Activated CD4-positive, alpha-beta memory T cell treated with anti-CD3 and anti-CD28 coated beads for 36 hours (primary cell): ENCODE measurements around the gene CIART. TPM values are rescaled to one million over a fixed set of nuclear protein-coding genes. Genes with fewer than 3 reads are reported as not detected.

Experiments
- CTCF ChIA-PET: fragments of 350-600 bp; sonication (Branson Sonifier 250); formaldehyde crosslinking; loops from one replicate; lab custom pipeline; 2021; ENCODE audit warnings: antibody characterized with exemption, inconsistent platforms; lab: Charles Lee
- POLR2A ChIA-PET: fragments of 350-600 bp; sonication (Branson Sonifier 250); formaldehyde crosslinking; loops from one replicate; lab custom pipeline; 2021; ENCODE audit warnings: antibody characterized with exemption; lab: Charles Lee
- DNase-seq: peaks from one replicate; pipeline ENCODE4 v3.0.0-alpha.2; 2020
- H3K27ac Mint-ChIP-seq: one replicate; pipeline ENCODE4 v1.8.0; 2021; ENCODE audit warnings: mixed read lengths
- H3K27me3 Mint-ChIP-seq: one replicate; pipeline ENCODE4 v1.8.0; 2021; ENCODE audit warnings: mixed read lengths
- H3K36me3 Mint-ChIP-seq: one replicate; pipeline ENCODE4 v1.8.0; 2021; ENCODE audit warnings: mixed read lengths
- H3K4me1 Mint-ChIP-seq: one replicate; pipeline ENCODE4 v1.8.0; 2021; ENCODE audit warnings: low read depth, mixed read lengths
- H3K4me3 Mint-ChIP-seq: one replicate; pipeline ENCODE4 v1.8.0; 2021; ENCODE audit warnings: mild to moderate bottlenecking, mixed read lengths
- H3K9me3 Mint-ChIP-seq: one replicate; pipeline ENCODE4 v1.8.0; 2021; ENCODE audit warnings: mixed read lengths
- intact Hi-C: fragments of 100-400 bp; cut with micrococcal nuclease; formaldehyde crosslinking; loops from one replicate; pipeline ENCODE4 v1.15.1; 2023
- total RNA-seq, 2 experiments: library from RNA; stranded (reverse); gene quantifications; one replicate each; pipeline ENCODE4 v1.2.3, GENCODE V29; 2021

Gene CIART
- total RNA-seq, 2 experiments from 2014 or later: 1.3 to 1.5 TPM

DNA sequence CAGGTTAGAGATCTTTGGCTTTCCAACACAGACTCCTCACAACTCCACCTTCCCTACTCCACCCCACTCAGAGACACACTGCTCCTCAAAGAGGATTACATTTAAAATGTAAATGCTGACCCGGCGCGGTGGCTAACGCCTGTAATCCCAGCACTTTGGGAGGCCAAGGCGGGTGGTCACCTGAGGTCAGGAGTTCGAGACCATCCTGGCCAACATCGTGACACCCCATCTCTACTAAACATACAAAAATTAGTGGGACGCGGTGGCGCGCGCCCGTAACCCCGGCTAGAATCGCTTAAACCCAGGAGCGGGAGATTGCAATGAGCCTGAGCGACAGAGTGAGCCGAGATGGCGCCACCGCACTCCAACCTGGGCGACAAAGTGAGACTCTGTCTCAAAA lies 44.6 kb upstream of the CIART start:
- H3K4me3 Mint-ChIP-seq: no peak overlapping the region
- intact Hi-C loops: loop anchor here (5.0 to 10.0 kb wide), 4 partner anchors 45 to 737 kb away; partner anchors contain the start of genes CERS2 and CIART
- H3K9me3 Mint-ChIP-seq: no peaks in the 10 kb centered on the region
- POLR2A ChIA-PET: no interaction called here
- CTCF ChIA-PET: interaction anchor here (1.5 kb wide), 1 partner anchor 11 kb away, joined by 4 read pairs; no protein-coding TSS in a partner anchor
- peak; percentile 7 for DNase-seq
- H3K4me1 Mint-ChIP-seq: peaks cover 12% of the 10 kb centered on the region
- H3K36me3 Mint-ChIP-seq: peaks cover 16% of the 10 kb centered on the region
- H3K27ac Mint-ChIP-seq: no peak overlapping the region
- H3K27me3 Mint-ChIP-seq: no peaks in the 10 kb centered on the region

DNA sequence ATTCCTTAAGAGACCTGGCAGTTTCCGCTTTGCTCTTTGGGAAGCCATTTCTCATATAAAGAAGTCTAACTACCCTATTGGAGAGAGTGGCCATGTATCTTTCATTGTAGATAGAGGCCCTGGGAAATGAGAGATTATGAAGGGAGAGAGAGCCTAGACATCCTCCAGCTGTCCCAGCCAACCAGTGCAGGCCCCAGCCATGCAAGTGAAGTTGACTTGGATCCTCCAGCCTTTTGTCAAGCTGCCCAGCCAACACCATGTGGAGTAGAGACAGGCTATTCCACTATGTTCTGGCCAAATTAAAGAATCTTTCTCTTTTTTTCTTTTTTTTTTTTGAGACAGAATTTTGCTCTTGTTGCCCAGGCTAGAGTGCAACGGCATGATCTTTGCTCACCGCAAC lies 39.4 kb upstream of the CIART start:
- H3K4me1 Mint-ChIP-seq: no peaks in the 10 kb centered on the region
- DNase-seq: no peak
- no peaks in the 10 kb centered on the region for H3K36me3 Mint-ChIP-seq
- intact Hi-C loops: no loop called here
- no peaks in the 10 kb centered on the region for H3K27me3 Mint-ChIP-seq
- no peak overlapping the region for H3K27ac Mint-ChIP-seq
- ChIA-PET POLR2A (no interaction called here), CTCF (interaction anchor here (0.7 kb wide), 1 partner anchor 1564 kb away, joined by 3 read pairs; no protein-coding TSS in a partner anchor)
- H3K4me3 Mint-ChIP-seq: no peak overlapping the region
- H3K9me3 Mint-ChIP-seq: no peaks in the 10 kb centered on the region

DNA sequence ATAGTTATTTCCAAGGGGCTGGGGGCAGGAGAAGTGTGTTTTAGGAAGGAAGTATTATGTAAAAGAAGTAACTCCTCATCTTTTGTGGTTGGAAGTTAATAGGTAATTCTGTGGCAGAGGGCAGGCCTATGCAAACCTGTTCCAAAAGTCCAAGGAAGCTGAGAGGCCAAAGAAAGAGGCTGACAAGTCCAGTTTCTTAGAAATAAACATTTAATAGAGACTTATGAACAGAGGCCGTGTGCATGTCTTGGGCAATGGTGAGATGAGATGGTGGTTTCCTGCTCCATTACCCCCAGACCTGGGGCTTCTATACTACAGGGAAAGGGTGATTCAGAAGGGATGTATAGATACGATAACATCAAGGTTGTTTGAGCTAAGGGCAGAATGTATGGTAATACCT lies 32.4 kb upstream of the CIART start:
- Mint-ChIP-seq H3K27ac (no peak overlapping the region), H3K36me3 (no peaks in the 10 kb centered on the region), H3K27me3 (peaks cover 4% of the 10 kb centered on the region), H3K4me3 (no peak overlapping the region), H3K9me3 (no peaks in the 10 kb centered on the region), H3K4me1 (no peaks in the 10 kb centered on the region)
- POLR2A ChIA-PET: no interaction called here
- CTCF ChIA-PET: no interaction called here
- intact Hi-C loops: loop anchor here (10.0 kb wide), 1 partner anchor 265 kb away; the partner anchor contains the start of gene FALEC
- DNase-seq: no peak

DNA sequence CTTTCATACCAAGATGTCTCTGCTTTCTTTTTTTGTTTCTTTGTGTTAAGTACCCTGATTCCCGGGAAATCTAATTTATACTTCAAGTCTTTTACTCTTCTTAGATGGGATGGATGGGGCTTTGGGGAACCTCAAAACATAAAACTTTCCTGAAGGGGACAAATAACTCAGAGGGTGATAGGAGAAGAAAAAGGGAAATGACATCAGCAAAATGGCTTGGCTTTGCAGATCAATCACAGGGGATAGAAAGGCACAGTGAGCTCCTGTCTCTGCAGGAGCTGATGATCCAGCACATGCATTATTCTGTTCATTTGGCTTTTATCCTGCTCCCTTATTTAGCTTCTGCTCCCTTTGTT lies 26.2 kb upstream of the CIART start:
- intact Hi-C loops: loop anchor here (1.0 to 10.0 kb wide), 7 partner anchors 13 to 306 kb away; partner anchors contain the start of genes APH1A, FALEC, PRPF3 and TARS2
- CTCF ChIA-PET: interaction anchor here (0.6 to 5.2 kb wide), 38 partner anchors 10 to 722 kb away, joined by 3 to 66 read pairs (median 4); partner anchors contain the start of genes APH1A, C1orf54, CIART and FALEC

DNA sequence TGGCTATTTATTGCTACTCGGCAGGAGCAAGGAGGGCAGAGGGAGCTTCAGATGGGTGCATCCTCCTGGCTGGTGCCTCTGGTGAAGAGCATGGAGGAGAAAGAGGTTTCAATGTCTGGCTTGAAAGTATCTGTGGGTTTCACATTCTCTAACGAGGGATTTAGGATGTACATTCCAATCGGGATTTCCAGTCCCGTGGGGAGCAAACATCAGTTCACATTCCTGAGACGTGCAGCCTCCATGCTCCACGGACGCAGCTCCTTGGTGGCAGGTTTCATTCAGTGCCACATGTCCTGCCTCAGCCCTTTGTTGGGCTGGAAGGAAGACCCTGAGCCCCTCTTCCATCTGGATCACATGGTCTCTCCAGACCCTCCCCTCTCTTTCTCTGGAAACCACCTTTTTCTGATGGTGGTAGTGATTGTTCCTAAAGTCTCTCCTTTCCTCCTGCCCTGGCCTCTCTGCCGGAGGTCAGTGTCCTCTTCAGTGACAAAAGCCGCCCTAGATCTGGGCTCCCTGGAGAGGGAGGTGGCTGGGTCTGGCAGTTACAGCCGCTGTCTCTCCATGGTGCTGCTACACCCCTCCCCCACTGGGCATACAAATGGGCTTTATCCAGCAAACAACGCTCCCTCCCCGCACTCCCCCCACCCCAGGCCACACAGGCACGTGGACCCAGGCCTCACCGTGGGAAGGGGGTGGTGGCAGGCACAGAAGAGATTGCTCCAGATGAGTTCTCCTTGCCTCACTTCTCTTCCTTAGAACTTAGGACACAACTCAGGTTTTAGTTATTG lies 25.6 kb upstream of the CIART start:
- DNase-seq: no peak
- ChIA-PET CTCF (interaction anchor here (0.6 to 5.2 kb wide), 33 partner anchors 9 to 739 kb away, joined by 3 to 66 read pairs (median 4); partner anchors contain the start of genes APH1A, C1orf54, CIART and FALEC), POLR2A (interaction anchor here (0.9 kb wide), 2 partner anchors 12 to 305 kb away, joined by 3 to 5 read pairs; partner anchors contain the start of gene APH1A)
- Mint-ChIP-seq H3K4me3 (no peak overlapping the region), H3K27ac (no peak overlapping the region), H3K27me3 (peaks cover 28% of the 10 kb centered on the region), H3K9me3 (no peaks in the 10 kb centered on the region), H3K36me3 (no peaks in the 10 kb centered on the region), H3K4me1 (peaks cover 18% of the 10 kb centered on the region)
- intact Hi-C loops: loop anchor here (1.0 to 10.0 kb wide), 7 partner anchors 13 to 306 kb away; partner anchors contain the start of genes APH1A, FALEC, PRPF3 and TARS2

More for the DNA sequence above, 26.2 kb upstream of the CIART start:
- POLR2A ChIA-PET: interaction anchor here (0.9 kb wide), 2 partner anchors 13 to 305 kb away, joined by 3 to 5 read pairs; partner anchors contain the start of gene APH1A
- Mint-ChIP-seq H3K4me3 (peak overlapping the region; percentile 35), H3K36me3 (no peaks in the 10 kb centered on the region), H3K4me1 (peaks cover 18% of the 10 kb centered on the region), H3K27me3 (peaks cover 28% of the 10 kb centered on the region), H3K27ac (no peak overlapping the region), H3K9me3 (no peaks in the 10 kb centered on the region)
- DNase-seq: no peak

DNA sequence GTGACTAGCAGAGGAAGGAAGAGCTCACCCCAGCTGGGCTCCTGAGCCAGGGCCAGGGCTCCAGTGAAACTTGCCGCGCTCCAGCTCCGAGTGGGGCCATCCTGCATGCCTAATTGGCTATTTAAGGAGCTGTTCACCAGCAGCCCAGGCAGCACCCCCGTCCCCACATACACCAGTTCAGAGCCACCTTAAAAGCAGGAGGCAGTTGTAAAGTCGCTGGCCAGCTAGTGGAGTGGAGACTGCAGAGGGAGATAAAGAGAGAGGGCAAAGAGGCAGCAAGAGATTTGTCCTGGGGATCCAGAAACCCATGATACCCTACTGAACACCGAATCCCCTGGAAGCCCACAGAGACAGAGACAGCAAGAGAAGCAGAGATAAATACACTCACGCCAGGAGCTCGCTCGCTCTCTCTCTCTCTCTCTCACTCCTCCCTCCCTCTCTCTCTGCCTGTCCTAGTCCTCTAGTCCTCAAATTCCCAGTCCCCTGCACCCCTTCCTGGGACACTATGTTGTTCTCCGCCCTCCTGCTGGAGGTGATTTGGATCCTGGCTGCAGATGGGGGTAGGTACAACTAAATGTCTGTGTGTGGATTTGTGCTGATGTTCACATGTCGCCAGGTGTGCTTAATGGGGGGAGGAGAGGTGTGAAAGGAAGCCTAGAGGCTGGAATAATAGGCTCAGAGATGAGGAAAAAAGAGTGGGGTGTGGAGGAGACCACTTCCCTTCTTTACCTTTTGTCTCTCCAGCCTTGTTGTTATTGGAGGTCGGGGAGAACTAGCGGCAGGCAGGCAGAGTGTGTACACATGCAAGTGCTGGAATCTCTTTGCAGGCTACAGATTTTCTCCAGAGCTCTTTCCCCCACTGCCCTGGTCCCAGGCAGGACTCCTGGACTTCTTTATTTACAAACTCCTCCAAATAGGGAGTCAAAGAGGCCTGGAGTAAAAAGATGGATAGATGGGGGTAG lies 24.4 kb upstream of the CIART start, which contains the start of gene CA14:
Gene CA14 (plus strand): TSS at position 151 of the 962 bp plus-strand sequence. CDS start 355 bp downstream, at position 506.
- Mint-ChIP-seq H3K4me3 (no peak within 1 kb of the TSS), H3K9me3 (no peaks in the 10 kb centered on the region), H3K27ac (no peak within 1 kb of the TSS), H3K4me1 (peaks cover 18% of the 10 kb centered on the region), H3K36me3 (no peaks in the 10 kb centered on the region), H3K27me3 (peaks cover 28% of the 10 kb centered on the region)
- ChIA-PET CTCF (interaction anchor here (0.6 to 5.2 kb wide), 4 partner anchors 9 to 738 kb away, joined by 3 to 66 read pairs (median 4); partner anchors contain the start of gene CIART), POLR2A (no interaction called here)
- intact Hi-C loops: loop anchor here (5.0 to 10.0 kb wide), 6 partner anchors 64 to 304 kb away; partner anchors contain the start of genes FALEC, PRPF3 and TARS2
- DNase-seq: no peak

DNA sequence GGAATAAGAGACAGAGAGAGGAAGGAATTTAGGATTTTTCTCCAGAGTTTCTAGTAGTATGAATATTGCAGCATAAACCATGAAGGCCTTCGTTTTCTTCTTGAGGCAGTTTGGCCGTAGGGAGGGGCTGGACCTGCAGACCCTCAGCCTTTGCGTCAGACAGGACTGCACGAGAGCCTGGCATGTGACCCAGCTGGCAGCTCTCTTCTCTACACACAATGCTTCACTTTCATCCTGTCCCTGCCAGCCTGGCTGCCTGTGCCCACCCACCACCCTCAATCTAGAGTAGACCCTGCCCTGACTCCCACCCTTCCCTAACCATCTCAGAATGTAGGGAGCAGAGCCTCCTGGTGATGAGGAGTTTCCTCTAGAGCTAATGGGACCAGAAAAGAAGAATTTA lies 23.1 kb upstream of the CIART start:
- no peak overlapping the region for H3K4me3 Mint-ChIP-seq
- ChIA-PET POLR2A (interaction anchor here (1.1 kb wide), 1 partner anchor 257 kb away, joined by 3 read pairs; the partner anchor contains the start of gene FALEC), CTCF (no interaction called here)
- H3K4me1 Mint-ChIP-seq: peaks cover 18% of the 10 kb centered on the region
- no peak for DNase-seq
- H3K36me3 Mint-ChIP-seq: no peaks in the 10 kb centered on the region
- intact Hi-C loops: loop anchor here (5.0 to 10.0 kb wide), 6 partner anchors 63 to 303 kb away; partner anchors contain the start of genes FALEC, PRPF3 and TARS2
- no peaks in the 10 kb centered on the region for H3K9me3 Mint-ChIP-seq
- H3K27ac Mint-ChIP-seq: no peak overlapping the region
- H3K27me3 Mint-ChIP-seq: peaks cover 27% of the 10 kb centered on the region

DNA sequence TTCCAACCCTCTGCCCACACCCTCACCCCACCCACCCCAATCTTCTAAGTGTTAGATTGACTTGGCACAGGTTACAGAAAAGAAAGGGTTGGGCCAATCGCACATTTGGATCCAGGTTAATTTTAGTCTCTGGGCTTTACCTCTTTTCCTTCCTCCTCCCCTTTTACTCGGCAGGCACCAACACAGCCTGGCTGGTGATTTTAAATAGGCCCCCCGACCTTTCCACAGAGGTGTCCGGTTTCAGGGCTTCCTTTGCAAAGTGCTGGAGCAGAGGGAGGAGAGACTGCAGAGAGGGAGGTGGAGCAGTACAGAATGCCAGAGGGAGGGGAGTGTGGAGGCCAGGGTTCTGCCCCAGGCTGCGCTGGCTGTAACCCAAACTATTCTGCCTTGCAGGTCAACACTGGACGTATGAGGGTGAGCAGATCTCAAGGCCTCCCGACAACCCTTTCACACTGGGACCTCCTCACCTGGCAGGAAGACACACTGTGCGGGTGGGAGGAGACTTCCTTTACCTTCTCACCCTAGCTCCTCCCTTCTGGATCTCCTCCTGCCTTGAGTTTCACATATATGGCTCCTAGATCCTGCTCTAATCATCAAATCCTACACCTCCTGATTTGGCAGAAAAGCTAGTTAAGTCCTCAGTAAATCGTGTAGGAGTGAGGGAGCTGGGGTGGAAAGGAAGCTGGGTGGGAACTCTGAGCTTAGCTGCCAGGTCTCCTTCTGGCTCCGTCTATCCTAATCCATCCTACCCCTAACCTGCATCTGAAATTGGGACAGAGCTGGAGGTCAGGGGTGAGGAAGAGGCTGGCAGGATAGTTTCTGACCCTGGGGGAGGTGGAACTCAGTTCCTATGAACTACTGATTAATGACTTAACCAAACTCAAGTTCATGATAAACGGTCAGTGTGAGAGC lies 22.3 kb upstream of the CIART start:
- H3K27me3 Mint-ChIP-seq: peaks cover 27% of the 10 kb centered on the region
- CTCF ChIA-PET: no interaction called here
- H3K4me3 Mint-ChIP-seq: no peak overlapping the region
- POLR2A ChIA-PET: interaction anchor here (1.1 to 1.5 kb wide), 2 partner anchors 18 to 256 kb away, joined by 3 read pairs; partner anchors contain the start of gene FALEC
- intact Hi-C loops: loop anchor here (5.0 to 10.0 kb wide), 6 partner anchors 62 to 302 kb away; partner anchors contain the start of genes FALEC, PRPF3 and TARS2
- no peaks in the 10 kb centered on the region for H3K9me3 Mint-ChIP-seq
- H3K4me1 Mint-ChIP-seq: peaks cover 18% of the 10 kb centered on the region
- no peak overlapping the region for H3K27ac Mint-ChIP-seq
- no peaks in the 10 kb centered on the region for H3K36me3 Mint-ChIP-seq
- DNase-seq: no peak

DNA sequence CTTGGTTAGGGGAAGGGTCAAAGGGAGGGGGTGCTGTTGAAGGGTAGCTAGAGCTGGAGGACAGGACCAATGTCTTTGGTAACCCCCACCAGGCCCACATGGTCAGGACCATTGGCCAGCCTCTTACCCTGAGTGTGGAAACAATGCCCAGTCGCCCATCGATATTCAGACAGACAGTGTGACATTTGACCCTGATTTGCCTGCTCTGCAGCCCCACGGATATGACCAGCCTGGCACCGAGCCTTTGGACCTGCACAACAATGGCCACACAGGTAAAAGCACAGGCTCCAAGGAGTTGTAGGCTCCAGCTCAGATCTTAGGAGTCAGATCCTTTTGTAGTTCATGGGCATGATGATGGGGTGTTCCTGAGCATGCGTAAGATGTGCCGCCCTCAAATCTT lies 21.0 kb upstream of the CIART start:
- Mint-ChIP-seq H3K36me3 (peaks cover 6% of the 10 kb centered on the region), H3K4me3 (no peak overlapping the region), H3K27me3 (peaks cover 20% of the 10 kb centered on the region), H3K27ac (no peak overlapping the region), H3K4me1 (peaks cover 7% of the 10 kb centered on the region), H3K9me3 (no peaks in the 10 kb centered on the region)
- ChIA-PET POLR2A (interaction anchor here (1.5 kb wide), 1 partner anchor 17 kb away, joined by 3 read pairs; no protein-coding TSS in a partner anchor), CTCF (no interaction called here)
- intact Hi-C loops: no loop called here
- no peak for DNase-seq
